SKM-1 treated with dmso at 0.1 percent for 144 hours (cell line): ENCODE data around the gene ADRA2C.

Source experiments
- DNase-seq: peaks from one replicate; lab custom pipeline; 2025; ENCODE audit not compliant: unreplicated experiment; lab: John Stamatoyannopoulos, UW

ADRA2C gene

GRCh38 chr4:3732076-3733028 is 33.8 kb upstream of the ADRA2C start:
- DNase-seq: no peak

- DNase-seq: no peak
These were observed 33.0 kb upstream of the ADRA2C start for GRCh38 chr4:3733195-3733594.

GRCh38 chr4:3735196-3735595 is 31.0 kb upstream of the ADRA2C start:
- DNase-seq: no peak

- no peak for DNase-seq
These were observed 29.9 kb upstream of the ADRA2C start for GRCh38 chr4:3736290-3736689.

GRCh38 chr4:3736806-3737205 is 29.4 kb upstream of the ADRA2C start:
- no peak for DNase-seq

- no peak for DNase-seq
These were observed 26.6 kb upstream of the ADRA2C start for GRCh38 chr4:3739577-3739976.

GRCh38 chr4:3740256-3740655 is 25.9 kb upstream of the ADRA2C start:
- DNase-seq: no peak

GRCh38 chr4:3741217-3742011 is 24.8 kb upstream of the ADRA2C start:
- no peak for DNase-seq

GRCh38 chr4:3742610-3743009 is 23.6 kb upstream of the ADRA2C start:
- DNase-seq: no peak

- no peak for DNase-seq
These were observed 22.0 kb upstream of the ADRA2C start for GRCh38 chr4:3744232-3744631.

GRCh38 chr4:3744901-3745300 is 21.3 kb upstream of the ADRA2C start:
- no peak for DNase-seq

- DNase-seq: no peak
These were observed 20.1 kb upstream of the ADRA2C start for GRCh38 chr4:3745886-3746656.

- DNase-seq: no peak
These were observed 19.2 kb upstream of the ADRA2C start for GRCh38 chr4:3746701-3747580.

- peak; percentile 28 for DNase-seq
These were observed 18.6 kb upstream of the ADRA2C start for GRCh38 chr4:3747581-3747904.

- no peak for DNase-seq
These were observed 17.9 kb upstream of the ADRA2C start for GRCh38 chr4:3748136-3748898.

GRCh38 chr4:3749081-3749480 is 17.1 kb upstream of the ADRA2C start:
- no peak for DNase-seq

GRCh38 chr4:3750334-3750733 is 15.9 kb upstream of the ADRA2C start:
- DNase-seq: no peak

- DNase-seq: no peak
These were observed 14.2 kb upstream of the ADRA2C start for GRCh38 chr4:3752022-3752421.

- no peak for DNase-seq
These were observed 12.3 kb upstream of the ADRA2C start for GRCh38 chr4:3753726-3754412.
